Right lobe of liver (tissue), 6 donors: ENCODE data around the gene ACAD10. TPM values are rescaled to one million over a fixed set of nuclear protein-coding genes. Genes with fewer than 3 reads are reported as not detected.

ENCODE experiments used
- ATAC-seq, 4 donors: fragments of 200-7000 bp; cut with Tn5 transposase; one replicate each; pipeline ENCODE4 v1.9.1; 2020; ENCODE audit warnings: mild to moderate bottlenecking in 4 of 4, moderate library complexity in 4 of 4
- DNase-seq, 3 donors: peaks; one replicate each; pipeline ENCODE4 v3.0.0-alpha.2; 2020
- H3K27ac ChIP-seq, 3 donors: fragments of 200-600 bp; one replicate each; pipeline ENCODE4 v1.8.0; 2022
- H3K27me3 ChIP-seq, 2 donors: fragments of 200-600 bp; one replicate each; pipeline ENCODE4 v1.8.0; 2022
- H3K36me3 ChIP-seq, 4 donors: fragments of 200-600 bp; sonication (generic) in 1 of 4; one replicate each; pipeline versions ENCODE4 v1.5.1 to v1.8.0; 2017 to 2022; ENCODE audit warnings: control low read depth in 1 of 4
- H3K4me1 ChIP-seq, 4 donors: fragments of 200-600 bp; sonication (generic) in 1 of 4; one replicate each; pipeline versions ENCODE4 v1.5.1 to v1.8.0; 2017 to 2022; ENCODE audit warnings: control low read depth in 1 of 4
- H3K4me3 ChIP-seq, 3 donors: fragments of 200-600 bp; one replicate each; pipeline ENCODE4 v1.8.0; 2022
- H3K9me3 ChIP-seq, 4 donors: fragments of 200-600 bp; sonication (generic) in 1 of 4; one replicate each; pipeline versions ENCODE4 v1.5.1 to v1.8.0; 2017 to 2022; ENCODE audit warnings: control low read depth in 1 of 4
- POLR2A ChIP-seq: fragments of 450-650 bp; IDR thresholded peaks from one replicate; pipeline ENCODE4 v1.6.1; 2017; ENCODE audit warnings: antibody characterized with exemption, mild to moderate bottlenecking
- WGBS: methylation state at CpG from one replicate; pipeline ENCODE4 v1.1.6; 2018; ENCODE audit warnings: low coverage, low lambda C conversion rate; ENCODE audit not compliant: insufficient coverage; ENCODE audit errors: missing lambda C conversion rate; 5-methylcytosine and 5-hydroxymethylcytosine counted together
- intact Hi-C, 2 donors: fragments of 100-400 bp; cut with DNase I; formaldehyde crosslinking; loops; one replicate each; pipeline versions ENCODE4 v1.11.2 to v1.14.1; 2022
- total RNA-seq, 6 experiments: library from RNA; depleted of rRNA in 2 of 6; stranded (reverse); fragments of >200 nt in 2 of 6; fragmentation: NEBNext Ultra II Directional in 3 of 6; extraction: Animal tissue kit (Norgen Biotek cat#: 25700) in 3 of 6; gene quantifications; one replicate each; pipeline versions ENCODE4 v1.1.0 to v1.2.4, GENCODE V29; 2016 to 2023
- TF ChIP-seq, protein P1 (sequence below), 4 donors: fragments of 200-600 bp in 3 of 4; fragments of 450-650 bp in 1 of 4; IDR thresholded peaks; one replicate each; pipeline versions ENCODE4 v1.5.1 to v1.8.0; 2016 to 2022; ENCODE audit warnings: antibody characterized with exemption in 4 of 4, mild to moderate bottlenecking in 2 of 4
- donor health status: DM: no; HTN: yes; CAD: no.
- donor health status: DM: no; HTN: no; CAD: no.
- donor health status: DM: no; HTN: no; CAD: no.
- donor health status: DM: no; HTN: yes; CAD: no.
- donor health status: DM: no; HTN: yes; CAD: no.

ACAD10 gene
- total RNA-seq, 6 experiments from 2014 or later: 24.7 to 41.7 (median 26.8) TPM

- Histone ChIP-seq H3K27ac (peak overlapping the region; percentile 61 to 82 (median 74)), H3K4me1 (peaks cover 0 to 20% (median 6%) of the 10 kb centered on the region in 4 donors), H3K9me3 (no peaks in the 10 kb centered on the region), H3K36me3 (peaks cover 0 to 27% (median 8%) of the 10 kb centered on the region in 4 donors), H3K4me3 (peak overlapping the region; percentile 87 to 95 (median 92)), H3K27me3 (no peaks in the 10 kb centered on the region)
- WGBS: 1% methylated on average over 11 of the region's 36 CpGs
- TF ChIP-seq POLR2A: no peak
- TF ChIP-seq, protein P1, sequence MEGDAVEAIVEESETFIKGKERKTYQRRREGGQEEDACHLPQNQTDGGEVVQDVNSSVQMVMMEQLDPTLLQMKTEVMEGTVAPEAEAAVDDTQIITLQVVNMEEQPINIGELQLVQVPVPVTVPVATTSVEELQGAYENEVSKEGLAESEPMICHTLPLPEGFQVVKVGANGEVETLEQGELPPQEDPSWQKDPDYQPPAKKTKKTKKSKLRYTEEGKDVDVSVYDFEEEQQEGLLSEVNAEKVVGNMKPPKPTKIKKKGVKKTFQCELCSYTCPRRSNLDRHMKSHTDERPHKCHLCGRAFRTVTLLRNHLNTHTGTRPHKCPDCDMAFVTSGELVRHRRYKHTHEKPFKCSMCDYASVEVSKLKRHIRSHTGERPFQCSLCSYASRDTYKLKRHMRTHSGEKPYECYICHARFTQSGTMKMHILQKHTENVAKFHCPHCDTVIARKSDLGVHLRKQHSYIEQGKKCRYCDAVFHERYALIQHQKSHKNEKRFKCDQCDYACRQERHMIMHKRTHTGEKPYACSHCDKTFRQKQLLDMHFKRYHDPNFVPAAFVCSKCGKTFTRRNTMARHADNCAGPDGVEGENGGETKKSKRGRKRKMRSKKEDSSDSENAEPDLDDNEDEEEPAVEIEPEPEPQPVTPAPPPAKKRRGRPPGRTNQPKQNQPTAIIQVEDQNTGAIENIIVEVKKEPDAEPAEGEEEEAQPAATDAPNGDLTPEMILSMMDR (IDR thresholded peaks at IDR 0.05): no peak
- peak; percentile 7 to 31 (median 23) for ATAC-seq
- intact Hi-C loops: no loop called here
- no peak for DNase-seq
Observed at GRCh38 chr12:111685322-111685810, 487 bp upstream of the ACAD10 start.

DNA sequence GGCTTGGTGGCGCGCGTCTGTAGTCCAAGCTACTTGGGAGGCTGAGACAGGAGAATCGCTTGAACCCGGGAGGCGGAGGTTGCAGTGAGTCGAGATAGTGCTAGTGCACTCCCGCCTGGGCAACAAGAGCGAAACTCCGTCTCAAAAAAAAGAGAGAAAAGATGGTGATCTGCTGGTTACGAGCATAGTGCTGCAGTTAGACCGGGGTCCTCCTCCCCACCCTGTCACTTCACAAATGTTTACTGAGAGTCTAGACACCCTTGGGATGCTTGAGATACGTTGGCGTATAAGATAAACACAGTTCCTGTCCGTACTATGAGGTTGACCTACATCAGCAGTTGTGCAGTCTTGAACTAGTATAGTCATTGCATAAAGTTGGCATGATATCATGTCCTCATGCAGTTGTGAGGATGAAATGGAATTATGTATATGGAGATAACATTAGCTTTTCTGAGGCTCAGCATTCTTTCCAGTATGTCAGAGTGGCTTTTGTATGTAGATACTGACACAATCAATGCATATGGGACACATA is 787 bp downstream of the ACAD10 start:
- Histone ChIP-seq H3K27ac (peak overlapping the region; percentile 61 to 82 (median 74)), H3K4me3 (peak overlapping the region; percentile 87 to 95 (median 92)), H3K27me3 (no peaks in the 10 kb centered on the region), H3K4me1 (peaks cover 0 to 20% (median 6%) of the 10 kb centered on the region in 4 donors), H3K36me3 (peaks cover 0 to 14% (median 1%) of the 10 kb centered on the region in 4 donors), H3K9me3 (no peaks in the 10 kb centered on the region)
- ATAC-seq: no peak
- DNase-seq: no peak
- 6% methylated on average over 15 of the region's 15 CpGs for WGBS
- intact Hi-C loops: no loop called here
- TF ChIP-seq, protein P1 (IDR thresholded peaks at IDR 0.05): no peak
- no peak for TF ChIP-seq POLR2A

GRCh38 chr12:111687255-111687654 is 1.4 kb downstream of the ACAD10 start:
- TF ChIP-seq, protein P1 (IDR thresholded peaks at IDR 0.05): peak in 3 of 4 donors; percentile 31 to 41 (median 36)
- no peak for TF ChIP-seq POLR2A
- DNase-seq (no peak), ATAC-seq (peak in 3 of 4 donors; percentile 55 to 67 (median 59))
- H3K4me1 ChIP-seq: peaks cover 0 to 20% (median 6%) of the 10 kb centered on the region in 4 donors
- H3K9me3 ChIP-seq: no peaks in the 10 kb centered on the region
- intact Hi-C loops: no loop called here
- WGBS: 58% methylated on average over 2 of the region's 2 CpGs
- no peaks in the 10 kb centered on the region for H3K27me3 ChIP-seq
- peak overlapping the region in 1 of 3 donors; percentile 87 for H3K4me3 ChIP-seq
- peak overlapping the region in 1 of 3 donors; percentile 57 for H3K27ac ChIP-seq
- H3K36me3 ChIP-seq: peaks cover 0 to 8% (median 0%) of the 10 kb centered on the region in 4 donors

GRCh38 chr12:111687952-111688351 is 2.1 kb downstream of the ACAD10 start:
- intact Hi-C loops: no loop called here

More at GRCh38 chr12:111687952-111688351, 2.1 kb downstream of the ACAD10 start:
- Histone ChIP-seq H3K36me3 (peaks cover 0 to 4% (median 2%) of the 10 kb centered on the region in 4 donors), H3K27me3 (no peaks in the 10 kb centered on the region), H3K4me3 (no peak overlapping the region), H3K4me1 (peaks cover 0 to 20% (median 6%) of the 10 kb centered on the region in 4 donors), H3K27ac (no peak overlapping the region), H3K9me3 (no peaks in the 10 kb centered on the region)
- WGBS: 81% methylated on average over 10 of the region's 10 CpGs
- no peak for ATAC-seq
- DNase-seq: no peak
- TF ChIP-seq POLR2A: no peak
- TF ChIP-seq, protein P1 (IDR thresholded peaks at IDR 0.05): no peak
